Measurements from ENCODE around the gene LPAR1.
A peak's percentile ranks its signal among the peaks of the same experiment; 100 is the strongest.

- TF ChIP-seq CTCF (IDR thresholded peaks at IDR 0.05) (peak; percentile 21), EZH2phosphoT487 (IDR thresholded peaks at IDR 0.05) (no peak), EZH2 (IDR thresholded peaks at IDR 0.05) (no peak)
These were observed 196.1 kb downstream of the LPAR1 start for GRCh38 chr9:110842169-110842568.
